Activated T-cell treated with anti-CD3 and anti-CD28 coated beads, Interleukin-2, amount 50 U/mL, for 72 hours (primary cell): Measurements from ENCODE around the gene KIF15. TPM values are rescaled to one million over a fixed set of nuclear protein-coding genes. Genes with fewer than 3 reads are reported as not detected.
"Not testable (repeated sequence)": the region's sequence is repeated elsewhere in the genome, so short reads cannot be mapped to it uniquely, and the experiment has no call there.

ENCODE experiments used
- ATAC-seq, 2 donors: fragments of 150-1000 bp; cut with Tn5 transposase; replicated peaks in 1 of 2; 2 replicates each; pipeline ENCODE4 v1.10.0; 2021; ENCODE audit warnings: moderate library complexity in 2 of 2, mild to moderate bottlenecking in 1 of 2
- DNase-seq, 2 donors: peaks; one replicate each; pipeline ENCODE4 v3.0.0; 2021 to 2022; ENCODE audit warnings: mixed read lengths in 1 of 2
- H3K27ac Mint-ChIP-seq: one replicate; pipeline ENCODE4 v1.8.0; 2022; ENCODE audit warnings: mild to moderate bottlenecking, moderate library complexity, mixed read lengths
- H3K27me3 Mint-ChIP-seq: one replicate; pipeline ENCODE4 v1.8.0; 2022; ENCODE audit warnings: low read depth, mixed read lengths
- H3K36me3 Mint-ChIP-seq, 2 donors: one replicate each; pipeline ENCODE4 v1.8.0; 2022; ENCODE audit warnings: mixed read lengths in 2 of 2, mild to moderate bottlenecking in 1 of 2; ENCODE audit not compliant: insufficient read depth in 2 of 2
- H3K4me1 Mint-ChIP-seq: one replicate; pipeline ENCODE4 v1.8.0; 2022; ENCODE audit warnings: low read depth, mixed read lengths
- H3K4me3 Mint-ChIP-seq, 2 donors: one replicate each; pipeline ENCODE4 v1.8.0; 2022; ENCODE audit warnings: mild to moderate bottlenecking in 2 of 2, mixed read lengths in 2 of 2, moderate library complexity in 2 of 2
- H3K9me3 Mint-ChIP-seq, 2 donors: one replicate each; pipeline ENCODE4 v1.8.0; 2022; ENCODE audit warnings: mixed read lengths in 2 of 2
- total RNA-seq, 2 donors: library from RNA; stranded (reverse); gene quantifications; one replicate each; pipeline ENCODE4 v1.2.3, GENCODE V29; 2022

KIF15 gene
- total RNA-seq, 2 donors from 2014 or later = 32.4 to 40.1 TPM

DNA sequence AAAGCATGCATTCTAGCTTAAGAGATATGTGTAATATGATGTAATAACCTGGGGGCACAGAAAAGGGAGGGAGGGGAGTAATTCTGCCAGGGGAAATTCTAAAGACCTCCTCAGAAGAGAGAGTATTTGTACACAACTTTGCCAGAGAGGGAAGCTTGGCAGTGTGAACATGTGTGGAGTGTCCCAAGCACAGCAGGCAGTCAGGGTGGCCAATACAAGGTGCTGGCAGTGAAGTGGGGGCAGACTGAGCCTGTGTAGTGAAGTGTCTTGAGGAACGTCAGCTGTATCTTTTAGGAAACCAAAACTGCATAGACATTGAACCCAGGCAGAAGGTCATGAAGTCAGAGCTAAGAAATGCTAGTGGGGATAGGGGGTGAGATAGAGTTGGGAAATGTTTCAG, 70.4 kb downstream of the KIF15 start:
- peaks cover 4 to 9% of the 10 kb centered on the region in 2 donors for H3K9me3 Mint-ChIP-seq
- H3K4me1 Mint-ChIP-seq = no peaks in the 10 kb centered on the region

DNA sequence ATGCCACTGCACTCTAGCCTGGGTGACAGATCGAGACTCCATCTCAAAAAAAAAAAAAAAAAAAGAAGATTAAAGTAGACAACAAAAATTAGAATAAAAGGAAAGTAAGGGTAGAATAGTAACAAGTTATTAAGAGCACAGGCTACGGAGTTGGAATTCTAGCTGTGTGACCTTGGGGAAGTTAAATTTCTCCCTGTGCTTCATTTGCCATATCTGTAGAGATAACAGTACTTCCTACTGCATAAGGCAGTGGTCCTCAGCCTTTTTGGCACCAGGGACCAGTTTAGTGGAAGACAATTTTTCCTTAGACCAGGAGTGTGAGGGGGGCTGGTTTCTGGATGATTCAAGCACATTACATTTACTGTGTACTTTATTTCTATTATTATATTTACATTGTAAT, 71.4 kb downstream of the KIF15 start:
- H3K9me3 Mint-ChIP-seq = peaks cover 4 to 9% of the 10 kb centered on the region in 2 donors
- H3K27me3 Mint-ChIP-seq = no peaks in the 10 kb centered on the region
- no peak overlapping the region for H3K27ac Mint-ChIP-seq
- no peaks in the 10 kb centered on the region for H3K4me1 Mint-ChIP-seq
- no peak overlapping the region for H3K4me3 Mint-ChIP-seq
- no peak for ATAC-seq
- peaks cover 17 to 55% of the 10 kb centered on the region in 2 donors for H3K36me3 Mint-ChIP-seq
- no peak for DNase-seq

More for the DNA sequence above, 70.4 kb downstream of the KIF15 start:
- Mint-ChIP-seq H3K36me3 (peaks cover 16 to 47% of the 10 kb centered on the region in 2 donors), H3K4me3 (no peak overlapping the region), H3K27ac (no peak overlapping the region), H3K27me3 (no peaks in the 10 kb centered on the region)
- DNase-seq (no peak), ATAC-seq (no peak)

DNA sequence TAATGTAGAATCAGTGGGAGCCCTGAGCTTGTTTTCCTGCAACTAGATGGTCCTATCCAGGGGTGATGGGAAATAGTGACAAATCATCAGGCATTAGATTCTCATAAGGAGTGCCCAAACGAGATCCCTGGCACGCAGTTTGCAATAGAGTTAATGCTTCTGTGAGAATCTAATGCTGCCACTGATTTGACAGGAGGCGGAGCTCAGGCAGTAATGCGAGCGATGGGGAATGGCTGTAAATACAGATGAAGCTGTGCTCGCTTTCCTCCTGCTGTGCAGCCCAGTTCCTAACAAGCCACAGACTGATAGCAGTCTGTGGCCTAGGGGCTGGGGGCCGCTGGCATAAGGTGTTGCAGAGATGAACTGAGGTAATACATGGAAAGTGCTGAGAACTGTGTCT, 71.8 kb downstream of the KIF15 start:
- no peak for ATAC-seq
- Mint-ChIP-seq H3K9me3 (peaks cover 4 to 9% of the 10 kb centered on the region in 2 donors), H3K36me3 (peaks cover 20 to 55% of the 10 kb centered on the region in 2 donors), H3K27me3 (no peaks in the 10 kb centered on the region), H3K4me3 (no peak overlapping the region), H3K27ac (no peak overlapping the region), H3K4me1 (no peaks in the 10 kb centered on the region)
- DNase-seq = no peak

DNA sequence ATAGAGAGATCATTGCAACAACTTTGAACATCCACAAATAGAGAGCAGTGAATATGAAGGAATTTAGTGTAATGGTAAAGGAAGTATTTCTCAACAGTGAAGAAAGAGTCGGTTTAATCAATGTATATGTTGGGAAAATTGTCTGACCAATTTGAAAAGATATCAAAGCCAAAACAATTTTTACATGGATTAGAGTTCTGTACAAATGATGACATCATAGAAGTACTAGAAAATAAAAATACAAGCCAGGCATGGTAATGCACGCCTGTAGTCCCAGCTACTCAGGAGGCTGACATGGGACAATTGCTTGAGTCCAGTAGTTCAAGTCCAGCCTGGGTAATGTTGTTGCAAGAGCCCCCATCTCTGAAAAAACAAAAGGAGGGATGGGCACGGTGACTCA, 74.1 kb downstream of the KIF15 start:
- H3K27me3 Mint-ChIP-seq = no peaks in the 10 kb centered on the region
- H3K27ac Mint-ChIP-seq = no peak overlapping the region
- H3K4me3 Mint-ChIP-seq = no peak overlapping the region
- DNase-seq (no peak), ATAC-seq (no peak)
- peaks cover 4 to 9% of the 10 kb centered on the region in 2 donors for H3K9me3 Mint-ChIP-seq
- H3K4me1 Mint-ChIP-seq = no peaks in the 10 kb centered on the region
- peaks cover 20 to 58% of the 10 kb centered on the region in 2 donors for H3K36me3 Mint-ChIP-seq

DNA sequence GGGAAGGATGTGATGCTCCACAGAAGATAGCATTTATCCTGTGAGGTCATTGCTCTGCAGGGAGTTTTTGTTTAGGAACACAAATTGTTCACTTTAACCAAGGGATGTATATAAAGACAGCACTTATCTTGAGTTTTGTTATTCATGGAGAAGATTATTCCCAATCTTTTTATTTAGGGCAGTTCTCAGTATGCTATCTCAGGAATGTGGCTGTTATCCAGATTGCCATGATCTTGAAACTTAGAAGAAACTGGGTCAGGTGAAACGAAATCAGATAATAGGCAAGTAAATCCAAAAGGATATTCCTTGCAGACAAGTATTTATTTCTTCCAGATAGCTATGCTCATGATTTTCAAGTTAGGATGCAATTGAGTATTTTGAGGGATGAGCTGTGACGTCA, 80.8 kb downstream of the KIF15 start:
- ATAC-seq = no peak
- H3K4me1 Mint-ChIP-seq = no peaks in the 10 kb centered on the region
- H3K27ac Mint-ChIP-seq = no peak overlapping the region
- no peaks in the 10 kb centered on the region for H3K27me3 Mint-ChIP-seq
- H3K4me3 Mint-ChIP-seq = no peak overlapping the region
- DNase-seq = no peak
- H3K36me3 Mint-ChIP-seq = peaks cover 20 to 50% of the 10 kb centered on the region in 2 donors
- H3K9me3 Mint-ChIP-seq = no peaks in the 10 kb centered on the region

DNA sequence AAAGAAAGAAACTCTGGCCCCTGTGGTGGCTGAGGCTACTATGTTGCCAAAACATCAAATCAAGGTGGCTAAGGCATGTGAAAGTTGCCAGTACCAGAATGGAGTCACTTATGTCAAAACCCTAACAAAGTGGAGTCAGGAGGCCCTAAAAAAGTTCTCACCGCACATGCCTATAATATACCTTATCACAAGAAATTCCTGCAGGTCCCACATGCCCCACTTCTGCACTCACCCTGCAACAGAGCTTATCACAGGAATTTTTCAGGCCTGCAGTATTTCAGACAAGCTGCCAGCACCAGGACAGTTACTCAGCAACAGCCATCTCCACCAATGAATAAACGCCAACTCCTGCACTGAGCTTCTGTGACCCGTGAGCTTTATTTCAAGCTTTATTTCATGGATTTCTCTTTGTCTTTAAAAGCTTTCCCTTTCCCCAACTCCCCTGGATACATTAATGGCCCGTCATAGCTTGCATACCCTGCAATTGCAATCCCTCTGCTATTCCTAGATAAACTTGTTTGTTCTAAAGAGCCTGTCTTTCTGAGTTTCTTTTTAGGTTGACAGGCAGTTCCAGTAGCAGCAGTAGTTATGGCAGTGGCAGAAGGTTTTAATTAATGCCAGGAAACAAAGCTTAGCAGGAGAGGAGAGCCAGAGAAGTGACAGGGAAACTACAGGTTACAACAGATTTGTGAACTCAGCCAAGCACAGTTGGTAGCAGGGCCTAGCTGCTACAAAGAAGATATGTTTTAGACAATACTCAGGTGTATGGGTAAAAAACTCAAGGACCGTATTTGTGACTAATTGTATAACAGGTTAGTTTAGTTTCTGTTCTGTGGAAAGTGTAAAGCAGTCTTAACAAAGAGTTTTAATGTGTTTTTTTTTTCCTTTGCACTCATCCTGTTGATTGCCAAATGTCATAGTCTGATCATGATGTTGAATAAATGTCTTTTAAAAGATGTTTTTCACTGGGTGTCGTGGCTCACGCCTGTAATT, 84.2 kb downstream of the KIF15 start:
- no peak for ATAC-seq
- H3K4me3 Mint-ChIP-seq = no peak overlapping the region
- H3K27ac Mint-ChIP-seq = no peak overlapping the region
- no peak for DNase-seq
- no peaks in the 10 kb centered on the region for H3K27me3 Mint-ChIP-seq
- H3K9me3 Mint-ChIP-seq = no peaks in the 10 kb centered on the region
- no peaks in the 10 kb centered on the region for H3K4me1 Mint-ChIP-seq
- peaks cover 17 to 25% of the 10 kb centered on the region in 2 donors for H3K36me3 Mint-ChIP-seq

DNA sequence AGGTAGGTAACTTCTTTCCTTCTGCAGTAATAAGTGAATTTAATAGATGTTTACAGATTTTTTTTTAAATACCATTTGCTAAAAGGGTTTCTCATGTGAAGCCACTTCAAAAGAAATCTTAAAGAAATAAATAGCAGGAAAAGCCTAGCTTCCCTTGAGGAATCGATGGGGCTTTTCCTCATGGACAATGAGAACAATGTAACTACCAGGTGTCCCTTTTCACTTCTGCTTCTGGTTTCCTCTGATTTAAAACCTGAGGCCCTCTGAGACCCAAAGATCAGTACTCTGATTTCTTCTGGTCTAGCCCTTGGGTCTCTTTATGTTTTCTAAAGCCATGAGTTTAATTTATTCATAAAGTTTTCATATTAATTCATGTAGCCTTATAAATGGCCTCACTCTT, 87.0 kb downstream of the KIF15 start:
- no peak overlapping the region for H3K4me3 Mint-ChIP-seq
- ATAC-seq = no peak
- peaks cover 13 to 20% of the 10 kb centered on the region in 2 donors for H3K36me3 Mint-ChIP-seq
- H3K4me1 Mint-ChIP-seq = no peaks in the 10 kb centered on the region
- no peaks in the 10 kb centered on the region for H3K27me3 Mint-ChIP-seq
- no peak for DNase-seq
- no peak overlapping the region for H3K27ac Mint-ChIP-seq
- H3K9me3 Mint-ChIP-seq = no peaks in the 10 kb centered on the region

DNA sequence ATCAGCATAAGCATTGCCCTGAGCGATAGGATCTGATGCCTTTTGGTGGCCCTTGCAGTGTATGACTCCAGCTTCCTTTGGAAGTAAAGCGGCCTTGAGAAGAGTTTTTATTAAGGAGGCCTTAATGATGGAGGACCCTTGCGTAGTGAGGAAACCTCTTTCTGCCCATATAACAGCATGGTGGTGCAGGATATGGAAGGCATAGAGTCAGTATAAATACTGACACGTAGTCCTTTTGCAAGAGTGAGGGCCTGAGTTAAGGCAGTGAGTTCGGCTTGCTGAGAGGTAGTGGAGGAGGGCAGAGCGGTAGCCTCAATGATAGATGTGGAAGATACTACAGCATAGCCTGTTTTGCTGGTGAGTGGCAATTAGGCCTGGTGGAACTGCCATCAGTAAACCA, 95.1 kb downstream of the KIF15 start:
- not testable (repeated sequence) for H3K4me3 Mint-ChIP-seq, DNase-seq, H3K9me3 Mint-ChIP-seq, H3K27me3 Mint-ChIP-seq, H3K4me1 Mint-ChIP-seq, ATAC-seq, H3K27ac Mint-ChIP-seq
- peaks cover 2 to 16% of the 10 kb centered on the region in 2 donors for H3K36me3 Mint-ChIP-seq

DNA sequence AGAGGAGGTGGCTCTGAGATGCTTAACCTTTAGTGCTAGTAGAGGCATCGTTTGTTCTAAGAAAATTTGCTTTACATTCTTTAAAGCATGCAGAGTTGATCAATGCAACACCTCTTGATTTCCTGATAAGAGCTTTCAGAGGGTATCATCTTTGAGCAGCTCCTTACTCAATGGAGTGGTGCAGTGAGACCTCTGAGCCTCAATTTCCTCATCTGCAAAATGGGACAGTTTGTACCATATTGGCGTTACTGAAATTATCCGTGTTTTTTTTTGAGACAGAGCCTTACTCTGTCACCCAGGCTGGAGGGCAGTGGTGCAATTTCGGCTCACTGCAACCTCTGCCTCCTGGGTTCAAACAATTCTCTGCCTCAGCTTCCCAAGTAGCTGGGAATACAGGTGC, 98.5 kb downstream of the KIF15 start:
- Mint-ChIP-seq H3K9me3 (no peaks in the 10 kb centered on the region), H3K36me3 (no peaks in the 10 kb centered on the region), H3K27ac (no peak overlapping the region), H3K4me1 (peaks cover 25% of the 10 kb centered on the region), H3K27me3 (no peaks in the 10 kb centered on the region), H3K4me3 (no peak overlapping the region)
- DNase-seq = no peak
- no peak for ATAC-seq

DNA sequence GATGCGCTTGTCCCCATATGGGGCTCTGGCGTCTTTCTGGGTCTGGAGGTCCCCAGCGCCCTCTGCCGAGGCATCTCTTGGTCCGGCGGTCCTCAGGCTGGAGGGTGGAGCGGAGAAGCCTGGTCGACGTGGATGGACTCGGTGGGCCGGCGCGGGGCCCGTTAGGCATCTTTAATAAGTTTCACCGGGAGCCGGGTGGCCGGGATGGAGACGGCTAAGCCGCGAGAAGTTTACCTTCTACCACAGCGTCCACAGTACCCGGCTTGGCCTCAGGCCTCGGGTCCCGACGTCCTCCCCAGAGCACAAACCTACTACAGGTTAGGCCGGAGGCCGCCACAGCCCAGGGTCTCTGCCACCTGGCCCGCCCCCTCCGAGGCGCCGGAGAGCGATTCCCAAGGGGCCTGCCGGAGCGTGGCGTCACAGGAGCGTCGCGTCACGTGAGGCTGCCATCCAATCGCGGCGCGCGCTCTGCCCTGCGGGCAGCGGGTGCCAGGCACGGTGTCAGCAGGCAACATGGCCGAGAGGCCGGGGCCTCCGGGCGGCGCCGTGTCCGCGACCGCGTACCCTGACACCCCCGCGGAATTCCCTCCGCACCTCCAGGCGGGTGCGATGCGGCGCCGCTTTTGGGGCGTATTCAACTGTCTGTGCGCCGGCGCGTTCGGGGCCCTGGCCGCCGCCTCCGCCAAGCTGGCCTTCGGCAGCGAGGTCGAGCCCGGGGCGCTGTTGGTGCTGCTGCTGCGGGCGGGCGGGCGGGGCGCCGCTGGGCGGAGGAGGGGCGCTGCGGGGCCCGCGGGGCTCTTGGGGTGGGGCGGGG, 100.0 kb downstream of the KIF15 start, which contains the start of gene TMEM42:
TSS of gene TMEM42 (plus strand) at position 501 of the 814 bp plus-strand sequence. CDS start at position 514, 13 bp downstream.
- peak within 1 kb of the TSS; percentile 88 for H3K27ac Mint-ChIP-seq
- H3K4me1 Mint-ChIP-seq = peaks cover 40% of the 10 kb centered on the region
- no peaks in the 10 kb centered on the region for H3K9me3 Mint-ChIP-seq
- H3K36me3 Mint-ChIP-seq = peaks cover 0 to 2% of the 10 kb centered on the region in 2 donors
- H3K27me3 Mint-ChIP-seq = no peaks in the 10 kb centered on the region
- ATAC-seq (peak; percentile 97), DNase-seq (peak; percentile 91)
- peak within 1 kb of the TSS; percentile 85 to 91 for H3K4me3 Mint-ChIP-seq

DNA sequence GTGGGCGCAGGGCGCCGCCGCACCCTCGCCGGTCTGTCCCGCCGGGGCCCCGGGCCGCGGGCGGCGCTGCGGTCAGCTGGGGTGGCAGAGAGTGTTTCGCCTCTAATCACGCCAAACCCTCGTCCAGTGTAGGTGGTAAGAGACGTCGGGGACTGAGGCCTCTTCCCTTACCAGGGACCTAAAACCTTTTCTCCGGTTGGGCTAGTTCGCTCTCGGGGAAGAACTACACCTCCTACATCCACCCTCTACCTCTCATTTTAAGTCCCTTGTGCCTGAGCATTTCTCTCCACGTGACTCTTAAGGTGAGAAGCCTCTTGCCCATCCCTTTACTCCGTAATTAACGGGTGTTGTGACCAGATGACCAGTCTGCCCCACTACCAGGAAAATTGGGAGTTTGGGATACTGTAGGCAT, 100.6 kb downstream of the KIF15 start:
- H3K27ac Mint-ChIP-seq = peak overlapping the region; percentile 87
- ATAC-seq = no peak
- no peaks in the 10 kb centered on the region for H3K27me3 Mint-ChIP-seq

DNA sequence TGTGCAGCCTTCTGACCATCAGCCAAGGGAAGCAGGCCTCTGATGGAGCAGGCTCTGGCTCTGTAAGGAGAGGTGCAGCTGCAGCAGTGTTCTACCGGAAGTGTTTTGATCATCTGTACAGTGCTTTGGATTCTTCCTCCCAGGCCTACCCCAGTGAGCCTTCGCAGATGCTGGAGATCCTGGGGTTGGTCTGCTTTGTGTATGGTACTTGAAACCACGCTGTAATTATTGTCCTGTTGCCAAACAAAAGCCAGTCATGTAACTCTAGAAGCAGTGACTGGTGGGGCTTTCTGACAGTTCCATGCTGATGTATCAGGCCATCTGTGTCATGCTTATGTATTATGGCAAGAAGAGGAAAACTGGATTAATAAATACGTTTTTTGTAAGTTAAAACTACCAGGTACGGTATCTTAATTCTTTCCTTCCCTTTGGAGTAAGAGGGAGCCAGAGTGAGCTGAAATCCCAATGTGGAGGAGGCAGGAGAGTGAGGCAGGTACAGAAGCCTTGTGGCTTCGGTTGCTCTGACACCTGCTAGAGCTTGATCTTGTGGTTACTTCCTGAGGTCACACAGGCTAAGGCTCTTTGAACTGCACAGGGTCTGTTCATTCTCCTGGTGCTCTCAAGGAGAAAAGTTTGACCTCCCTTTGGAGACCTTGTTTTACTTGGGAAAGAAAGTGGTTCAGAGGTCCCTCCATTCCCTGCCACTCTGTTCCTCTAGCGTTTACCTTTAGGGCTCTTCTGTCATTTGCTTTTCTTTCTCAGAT, 103.9 kb downstream of the KIF15 start:
- DNase-seq (no peak), ATAC-seq (no peak)
- Mint-ChIP-seq H3K9me3 (peaks cover 1 to 2% of the 10 kb centered on the region in 2 donors), H3K4me3 (peak overlapping the region in 1 of 2 donors; percentile 27), H3K27ac (peak overlapping the region; percentile 51), H3K27me3 (no peaks in the 10 kb centered on the region), H3K4me1 (peaks cover 44% of the 10 kb centered on the region), H3K36me3 (peaks cover 0 to 8% of the 10 kb centered on the region in 2 donors)

More for the DNA sequence above, 100.6 kb downstream of the KIF15 start:
- no peaks in the 10 kb centered on the region for H3K9me3 Mint-ChIP-seq
- peak overlapping the region; percentile 82 to 88 for H3K4me3 Mint-ChIP-seq
- DNase-seq = no peak
- peaks cover 44% of the 10 kb centered on the region for H3K4me1 Mint-ChIP-seq
- H3K36me3 Mint-ChIP-seq = peaks cover 0 to 6% of the 10 kb centered on the region in 2 donors
